ENCODE results near the gene TMEM267. TPM values are rescaled to one million over a fixed set of nuclear protein-coding genes. Genes with fewer than 3 reads are reported as not detected.
"Not testable (repeated sequence)": the region's sequence is repeated elsewhere in the genome, so short reads cannot be mapped to it uniquely, and the experiment has no call there.

The TMEM267 gene
- total RNA-seq, 8 experiments from 2014 or later, result 5.7 to 20.2 (median 9.0) TPM

DNA sequence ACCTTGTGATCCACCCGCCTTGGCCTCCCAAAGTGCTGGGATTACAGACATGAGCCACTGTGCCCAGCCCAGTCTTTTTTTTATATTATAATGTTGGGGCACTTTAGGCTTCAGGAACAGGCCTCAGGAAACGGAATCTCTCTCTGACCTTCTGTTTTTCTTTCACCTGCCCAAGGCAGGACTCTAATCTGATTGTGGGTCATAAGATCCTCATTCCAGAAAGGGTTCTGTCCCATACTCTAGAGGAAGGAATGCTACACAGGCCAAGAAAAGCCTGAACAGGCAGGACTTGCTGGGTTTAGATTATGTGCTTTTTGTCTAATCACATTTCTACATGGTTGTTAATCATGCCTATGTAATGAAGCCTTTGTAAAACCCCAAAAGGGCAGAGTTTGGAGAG is 69.7 kb downstream of the TMEM267 start:
- 79 to 100% (median 85%) methylated on average over 1 to 2 of the region's 2 CpGs; no CpG with 5 or more reads in 4 of the 10 experiments for WGBS, 10 experiments
- no peak overlapping the region for H3K27ac ChIP-seq
- ATAC-seq (replicated peaks in 6 of 8), result no peak

DNA sequence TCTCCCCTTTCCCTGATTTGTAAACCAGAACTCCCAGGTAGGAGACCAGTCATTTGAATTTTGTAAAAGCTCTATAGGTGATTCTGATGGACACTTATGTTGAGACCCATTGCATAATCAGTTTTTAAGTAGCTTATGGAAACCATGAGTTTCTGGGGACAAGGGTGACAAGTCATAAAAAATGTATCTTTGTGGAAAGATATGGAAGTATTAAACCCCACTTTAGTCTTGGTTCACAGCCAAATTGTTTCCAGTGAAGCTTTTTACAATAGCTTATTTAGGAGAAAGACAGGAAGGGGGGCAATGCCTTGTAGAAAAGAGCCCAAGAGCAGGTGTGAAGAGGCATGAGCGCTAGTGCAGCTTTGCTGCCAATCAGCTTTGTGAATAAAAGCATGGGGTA is 71.0 kb downstream of the TMEM267 start:
- Histone ChIP-seq H3K27ac (no peak overlapping the region), H3K4me1 (replicated peaks in 1 of 2) (no peaks in the 10 kb centered on the region), H3K4me3 (no peak overlapping the region)
- no peak for ATAC-seq (replicated peaks in 6 of 8)
- 80 to 100% (median 100%) methylated on average over 1 of the region's 1 CpG; no CpG with 5 or more reads in 6 of the 10 experiments for WGBS, 10 experiments
- in situ Hi-C loops (cut with MboI; ENCODE audit: low pct_unique_long_range_greater_than_20kb in 2 of 9, low sequenced_read_pairs in 9 of 9, unreplicated experiment in 9 of 9), result no loop called here

More for the DNA sequence above, 69.7 kb downstream of the TMEM267 start:
- no peak overlapping the region for H3K4me3 ChIP-seq
- H3K4me1 ChIP-seq (replicated peaks in 1 of 2), result no peaks in the 10 kb centered on the region
- in situ Hi-C loops (cut with MboI; ENCODE audit: low pct_unique_long_range_greater_than_20kb in 2 of 9, low sequenced_read_pairs in 9 of 9, unreplicated experiment in 9 of 9), result no loop called here

DNA sequence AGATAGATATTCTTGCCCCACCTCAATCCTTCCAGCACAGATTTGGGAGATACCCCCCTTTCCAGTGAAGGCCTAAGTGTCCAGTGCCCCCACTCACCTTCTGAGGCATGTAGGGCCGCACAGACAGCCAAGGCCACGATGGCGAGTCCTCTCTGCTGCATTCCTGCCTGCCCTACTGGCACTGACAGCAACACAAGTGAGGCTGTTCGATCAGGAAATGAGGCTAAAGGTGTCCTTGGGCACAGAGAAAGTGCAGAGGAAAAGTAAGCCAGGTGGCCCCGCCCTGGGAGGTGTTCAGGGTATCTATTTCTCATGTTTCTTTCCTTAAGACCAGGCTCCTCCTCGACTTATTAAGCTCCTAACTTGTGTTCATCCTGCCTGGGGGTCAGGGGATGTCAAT is 71.5 kb downstream of the TMEM267 start, which contains the start of gene CCL28:
Gene CCL28 (minus strand): TSS at position 236 of the 400 bp plus-strand sequence. CDS start 75 bp downstream, at position 161.
- in situ Hi-C loops (cut with MboI; ENCODE audit: low pct_unique_long_range_greater_than_20kb in 2 of 9, low sequenced_read_pairs in 9 of 9, unreplicated experiment in 9 of 9), result no loop called here
- Histone ChIP-seq H3K27ac (no peak within 1 kb of the TSS), H3K4me1 (replicated peaks in 1 of 2) (no peaks in the 10 kb centered on the region), H3K4me3 (no peak within 1 kb of the TSS)
- no peak for ATAC-seq (replicated peaks in 6 of 8)
- WGBS, 10 experiments, result 20 to 90% (median 58%) methylated on average over 1 to 5 of the region's 6 CpGs; no CpG with 5 or more reads in 4 of the 10 experiments

DNA sequence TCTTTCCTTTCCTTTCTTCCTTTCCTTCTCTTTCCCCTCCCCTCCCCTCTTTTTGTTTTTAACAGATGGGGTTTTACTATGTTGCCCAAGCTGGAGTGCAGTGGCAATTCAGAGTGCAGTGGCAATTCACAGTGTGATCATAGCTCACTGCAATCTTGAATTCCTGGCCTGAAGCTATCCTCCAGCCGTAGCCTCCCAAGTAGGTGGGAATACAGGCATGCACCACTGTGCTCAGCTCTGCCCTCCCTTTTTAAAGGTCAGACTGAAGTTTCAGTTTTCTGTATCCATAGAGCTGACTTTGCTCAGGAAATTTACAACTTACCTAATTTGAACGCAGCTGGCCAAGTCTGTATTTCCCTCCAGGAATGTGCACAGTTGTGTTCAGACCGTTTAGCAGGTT is 72.2 kb downstream of the TMEM267 start:
- Histone ChIP-seq H3K4me1 (replicated peaks in 1 of 2) (no peaks in the 10 kb centered on the region), H3K27ac (no peak overlapping the region), H3K4me3 (no peak overlapping the region)
- in situ Hi-C loops (cut with MboI; ENCODE audit: low pct_unique_long_range_greater_than_20kb in 2 of 9, low sequenced_read_pairs in 9 of 9, unreplicated experiment in 9 of 9), result no loop called here
- 7 to 100% (median 67%) methylated on average over 1 to 3 of the region's 3 CpGs; no CpG with 5 or more reads in 1 of the 10 experiments for WGBS, 10 experiments
- peak in 3 of 8 experiments; percentile 27 to 59 (median 57) for ATAC-seq (replicated peaks in 6 of 8)

DNA sequence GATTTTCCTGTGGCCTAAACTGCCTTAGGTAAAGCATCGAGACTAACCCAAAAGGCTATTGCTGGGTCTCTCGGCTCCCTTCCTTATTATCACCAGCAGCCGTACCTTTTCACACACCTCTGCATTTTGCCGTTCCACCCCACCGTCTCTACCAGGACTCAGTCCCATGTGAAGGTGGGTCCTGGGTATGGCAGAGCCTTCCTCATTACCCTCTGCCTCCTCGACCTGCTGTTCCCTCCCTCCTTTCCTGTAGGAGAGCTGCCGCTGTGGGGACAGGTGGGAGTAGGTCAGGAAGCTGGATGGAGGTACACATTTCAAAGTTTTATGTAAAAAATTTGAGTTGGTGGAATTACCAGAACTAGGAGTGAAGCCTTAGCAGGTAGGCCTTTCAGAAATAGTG is 73.3 kb downstream of the TMEM267 start:
- H3K27ac ChIP-seq, result no peak overlapping the region
- H3K4me3 ChIP-seq, result no peak overlapping the region
- in situ Hi-C loops (cut with MboI; ENCODE audit: low pct_unique_long_range_greater_than_20kb in 2 of 9, low sequenced_read_pairs in 9 of 9, unreplicated experiment in 9 of 9), result no loop called here
- WGBS, 10 experiments, result 48 to 100% (median 66%) methylated on average over 1 to 4 of the region's 7 CpGs; no CpG with 5 or more reads in 6 of the 10 experiments
- ATAC-seq (replicated peaks in 6 of 8), result no peak
- H3K4me1 ChIP-seq (replicated peaks in 1 of 2), result no peaks in the 10 kb centered on the region

DNA sequence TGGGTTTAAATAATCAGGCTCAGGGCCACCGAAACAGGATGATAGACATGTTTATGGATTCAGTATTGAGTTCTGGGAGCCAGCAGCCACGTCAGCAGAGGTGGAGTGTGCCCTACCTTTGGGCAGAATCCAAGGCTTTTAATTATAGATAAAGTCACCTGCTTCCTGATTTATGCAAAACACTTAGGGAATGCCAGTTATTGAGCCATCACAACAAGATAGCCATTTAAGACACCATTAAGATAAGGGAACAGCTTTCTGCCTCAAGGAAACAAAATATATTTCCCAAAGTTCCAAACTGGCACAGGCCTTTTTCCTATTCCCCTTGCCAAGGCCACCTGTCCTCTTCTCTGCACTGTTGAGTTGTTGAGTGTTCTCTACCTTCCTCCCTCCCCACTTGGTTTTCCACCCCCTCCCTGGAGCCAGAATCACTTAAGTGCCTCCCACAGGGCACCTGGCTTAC is 73.8 kb downstream of the TMEM267 start:
- in situ Hi-C loops (cut with MboI; ENCODE audit: low pct_unique_long_range_greater_than_20kb in 2 of 9, low sequenced_read_pairs in 9 of 9, unreplicated experiment in 9 of 9), result no loop called here
- no peak overlapping the region for H3K4me3 ChIP-seq
- no peaks in the 10 kb centered on the region for H3K4me1 ChIP-seq (replicated peaks in 1 of 2)
- 21 to 73% (median 67%) methylated on average over 1 to 2 of the region's 2 CpGs; no CpG with 5 or more reads in 6 of the 10 experiments for WGBS, 10 experiments
- ATAC-seq (replicated peaks in 6 of 8), result no peak
- H3K27ac ChIP-seq, result no peak overlapping the region

DNA sequence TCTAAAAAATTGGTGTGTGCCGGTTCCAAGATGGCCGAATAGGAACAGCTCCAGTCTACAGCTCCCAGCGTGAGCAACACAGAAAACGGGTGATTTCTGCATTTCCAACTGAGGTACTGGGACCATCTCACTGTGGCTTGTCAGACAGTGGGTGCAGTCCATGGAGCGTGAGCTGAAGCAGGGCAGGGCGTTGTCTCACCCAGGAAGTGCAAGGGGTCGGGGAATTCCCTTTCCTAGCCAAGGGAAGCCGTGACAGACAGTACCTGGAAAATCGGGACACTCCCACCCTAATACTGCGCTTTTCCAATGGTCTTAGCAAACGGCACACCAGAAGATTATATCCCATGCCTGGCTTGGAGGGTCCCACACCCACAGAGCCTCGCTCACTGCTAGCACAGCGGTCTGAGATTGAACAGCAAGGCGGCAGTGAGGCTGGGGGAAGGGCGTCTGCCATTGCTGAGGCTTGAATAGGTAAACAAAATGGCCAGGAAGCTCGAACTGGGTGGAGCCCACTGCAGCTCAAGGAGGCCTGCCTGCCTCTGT is 81.1 kb downstream of the TMEM267 start:
- 70 to 100% (median 93%) methylated on average over 1 to 11 of the region's 16 CpGs; no CpG with 5 or more reads in 2 of the 10 experiments for WGBS, 10 experiments
- in situ Hi-C loops (cut with MboI; ENCODE audit: low pct_unique_long_range_greater_than_20kb in 2 of 9, low sequenced_read_pairs in 9 of 9, unreplicated experiment in 9 of 9); H3K4me1 ChIP-seq (replicated peaks in 1 of 2); ATAC-seq (replicated peaks in 6 of 8); H3K27ac ChIP-seq; H3K4me3 ChIP-seq: not testable (repeated sequence)

DNA sequence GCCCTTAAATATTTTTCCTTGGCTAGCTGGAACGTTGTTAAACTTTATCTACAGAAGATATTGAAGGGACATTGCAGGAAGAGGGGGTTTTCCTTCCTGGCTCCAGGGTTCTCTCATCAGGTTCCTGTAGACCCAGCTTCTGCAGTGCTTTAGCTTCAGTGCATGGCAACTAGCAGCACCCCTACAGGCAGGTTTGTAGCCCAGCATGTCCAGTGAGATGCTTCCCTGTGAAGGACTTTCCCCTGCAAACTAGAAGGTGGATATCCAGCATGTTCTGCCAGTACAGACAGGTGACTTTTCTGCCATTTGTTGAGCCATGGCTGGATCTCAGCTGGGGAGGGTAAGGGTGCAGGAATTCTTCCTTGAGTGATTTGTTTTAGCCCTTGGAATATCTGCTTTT is 81.8 kb downstream of the TMEM267 start:
- in situ Hi-C loops (cut with MboI; ENCODE audit: low pct_unique_long_range_greater_than_20kb in 2 of 9, low sequenced_read_pairs in 9 of 9, unreplicated experiment in 9 of 9), result no loop called here
- no peak overlapping the region for H3K27ac ChIP-seq
- peak in 3 of 8 experiments; percentile 16 to 38 (median 16) for ATAC-seq (replicated peaks in 6 of 8)
- H3K4me1 ChIP-seq (replicated peaks in 1 of 2), result no peaks in the 10 kb centered on the region
- H3K4me3 ChIP-seq, result no peak overlapping the region
- 20 to 100% (median 57%) methylated on average over 1 of the region's 1 CpG; no CpG with 5 or more reads in 3 of the 10 experiments for WGBS, 10 experiments

DNA sequence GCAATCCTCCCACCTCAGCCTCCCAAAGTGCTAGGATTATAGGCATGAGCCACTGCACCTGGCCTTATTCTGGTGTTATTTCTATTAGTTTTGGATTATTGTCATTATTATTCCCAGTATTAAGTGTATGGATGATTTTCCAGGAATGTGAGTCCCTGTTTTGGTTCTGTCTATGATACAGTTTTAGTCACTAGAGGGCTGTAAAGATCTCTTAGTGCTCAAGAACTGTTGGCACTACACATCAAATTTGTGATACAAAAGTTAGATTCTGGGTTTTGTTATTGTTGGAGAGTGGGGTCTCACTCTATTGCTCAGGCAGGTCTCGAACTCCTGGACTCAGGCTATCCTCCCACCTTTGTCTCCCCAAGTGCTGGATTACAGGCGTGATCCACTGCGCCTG is 83.6 kb downstream of the TMEM267 start:
- no peak overlapping the region for H3K4me3 ChIP-seq
- 40 to 100% (median 78%) methylated on average over 1 to 3 of the region's 3 CpGs; no CpG with 5 or more reads in 4 of the 10 experiments for WGBS, 10 experiments
- H3K4me1 ChIP-seq (replicated peaks in 1 of 2), result no peaks in the 10 kb centered on the region
- no peak overlapping the region for H3K27ac ChIP-seq
- in situ Hi-C loops (cut with MboI; ENCODE audit: low pct_unique_long_range_greater_than_20kb in 2 of 9, low sequenced_read_pairs in 9 of 9, unreplicated experiment in 9 of 9), result no loop called here
- ATAC-seq (replicated peaks in 6 of 8), result no peak

DNA sequence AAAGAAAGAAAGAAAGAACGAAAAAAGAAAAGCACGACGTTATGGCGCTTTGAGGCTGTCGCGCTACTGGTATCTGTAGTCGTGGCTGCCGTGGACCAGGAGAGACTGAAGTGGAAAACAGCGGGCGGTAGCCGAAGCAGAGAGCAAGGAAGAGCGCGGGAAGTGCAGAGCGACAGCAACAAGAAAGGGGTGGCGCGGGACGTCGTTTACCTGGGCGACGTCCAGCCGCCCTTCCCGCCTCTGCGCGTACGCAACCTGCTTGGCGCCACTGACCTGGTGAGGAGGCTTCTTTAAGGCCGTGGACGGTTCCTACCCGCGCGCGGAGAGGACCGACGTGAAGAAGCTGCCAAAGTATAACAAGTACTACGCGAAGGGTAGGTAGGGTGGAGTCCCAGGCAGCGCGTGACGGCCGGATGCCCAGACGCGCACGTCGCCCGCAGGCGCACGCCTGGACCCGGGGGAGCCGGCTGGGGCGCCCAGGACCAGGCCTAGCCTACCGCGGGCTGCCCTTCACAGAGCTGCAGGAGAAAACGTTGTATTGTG is 86.8 kb downstream of the TMEM267 start:
- WGBS, 10 experiments, result 3 to 76% (median 17%) methylated on average over 2 to 33 of the region's 53 CpGs

More for the DNA sequence above, 86.8 kb downstream of the TMEM267 start:
- Histone ChIP-seq H3K4me3 (peak overlapping the region in 1 of 5 donors; percentile 6), H3K27ac (no peak overlapping the region), H3K4me1 (replicated peaks in 1 of 2) (no peaks in the 10 kb centered on the region)
- ATAC-seq (replicated peaks in 6 of 8), result peak in 5 of 8 experiments; percentile 42 to 99 (median 88)
- in situ Hi-C loops (cut with MboI; ENCODE audit: low pct_unique_long_range_greater_than_20kb in 2 of 9, low sequenced_read_pairs in 9 of 9, unreplicated experiment in 9 of 9), result loop anchor here in 2 of 9 experiments (25.0 kb wide), 2 partner anchors 285 to 485 kb away; partner anchors contain the start of gene ZNF131 (in 1 of the 2)

Other genes starting within 250 kb of the TMEM267 start
- gene HMGCS1, start 170.5 kb downstream of the TMEM267 start, total RNA-seq, result 100 to 1,000 TPM in 5 of 8 experiments, 10 to 100 TPM in 3; 65.3 to 323 (median 207) TPM
- gene CCL28, start 71.5 kb downstream of the TMEM267 start, total RNA-seq, result 1 to 10 TPM in 2 of 8 experiments, under 1 TPM in 4, not detected in 2; 0.11 to 4.0 (median 0.63) TPM
- gene C5orf34, start 31.3 kb upstream of the TMEM267 start, total RNA-seq, result 10 to 100 TPM in 2 of 8 experiments, 1 to 10 TPM in 6; 2.2 to 19.0 (median 6.3) TPM
- 100 to 1,000 TPM in 2 of 8 experiments, 10 to 100 TPM in 6; 74.4 to 126 (median 88.0) TPM for gene PAIP1, start 73.2 kb upstream of the TMEM267 start, total RNA-seq
- 100 to 1,000 TPM in 1 of 8 experiments, 10 to 100 TPM in 7; 37.0 to 112 (median 50.4) TPM for gene NNT, start 119.3 kb upstream of the TMEM267 start, total RNA-seq

All from motor neuron (in vitro differentiated cells).